B cell (primary cell): ENCODE measurements around the gene SIGLEC14. TPM values are rescaled to one million over a fixed set of nuclear protein-coding genes. Genes with fewer than 3 reads are reported as not detected.

Experiments used
- ATAC-seq: fragments of 200-7000 bp; cut with Tn5 transposase; one replicate; pipeline ENCODE4 v1.10.0; 2021; ENCODE audit warnings: low read depth, mild to moderate bottlenecking, moderate number of reproducible peaks, moderate library complexity
- CTCF ChIA-PET: fragments of 350-600 bp; sonication (Branson Sonifier 250); formaldehyde crosslinking; loops from one replicate; lab custom pipeline; 2021; ENCODE audit warnings: antibody characterized with exemption, inconsistent platforms; lab: Charles Lee
- POLR2A ChIA-PET: fragments of 350-600 bp; sonication (Branson Sonifier 250); formaldehyde crosslinking; loops from one replicate; lab custom pipeline; 2021; ENCODE audit warnings: antibody characterized with exemption; lab: Charles Lee
- DNase-seq: peaks from one replicate; pipeline ENCODE4 v3.0.0; 2013
- H2AFZ ChIP-seq: 2 replicates; pipeline ENCODE4 v1.6.1; 2012; ENCODE audit warnings: mild to moderate bottlenecking, low read depth, low read length; ENCODE audit not compliant: insufficient read depth, poor library complexity, severe bottlenecking
- H3K27ac ChIP-seq, 2 donors: 1 replicate in 1 of 2; 2 replicates in 1 of 2; pipeline ENCODE4 v1.5.1; 2012 to 2013; ENCODE audit warnings: low read length in 2 of 2, mild to moderate bottlenecking in 2 of 2, moderate library complexity in 1 of 2
- H3K27me3 ChIP-seq, 4 experiments: fragments of 200-600 bp in 1 of 4; sonication (generic) in 1 of 4; replicated peaks in 1 of 4; 1 replicate in 2 of 4; 2 replicates in 2 of 4; pipeline versions ENCODE4 v1.6.1 to v1.7.0; 2013 to 2016; ENCODE audit warnings: low read length in 3 of 4, mild to moderate bottlenecking in 2 of 4, mixed read lengths in 1 of 4, moderate library complexity in 1 of 4; ENCODE audit not compliant: insufficient read depth in 4 of 4, control insufficient read depth in 3 of 4; ENCODE audit errors: control extremely low read depth in 1 of 4
- H3K36me3 ChIP-seq, 2 experiments: replicated peaks in 1 of 2; 1 replicate in 1 of 2; 2 replicates in 1 of 2; pipeline versions ENCODE4 v1.6.1 to v1.7.1; 2013; ENCODE audit warnings: low read length in 1 of 2; ENCODE audit not compliant: insufficient read depth in 2 of 2, control insufficient read depth in 1 of 2; ENCODE audit errors: control extremely low read depth in 1 of 2, extremely low read depth in 1 of 2
- H3K4me1 ChIP-seq, 2 donors: fragments of 200-600 bp in 1 of 2; sonication (generic) in 1 of 2; 1 replicate in 1 of 2; 2 replicates in 1 of 2; pipeline versions ENCODE4 v1.5.1 to v1.6.1; 2013 to 2017; ENCODE audit warnings: low read length in 2 of 2; ENCODE audit not compliant: control insufficient read depth in 2 of 2, insufficient read depth in 2 of 2
- H3K4me2 ChIP-seq: replicated peaks from 2 replicates; pipeline ENCODE3; 2012; ENCODE audit warnings: mild to moderate bottlenecking, low read depth, low read length; ENCODE audit not compliant: poor library complexity, severe bottlenecking
- H3K4me3 ChIP-seq, 5 experiments: fragments of 200-600 bp in 1 of 5; sonication (generic) in 1 of 5; 1 replicate in 3 of 5; 2 replicates in 2 of 5; pipeline versions ENCODE4 v1.5.1 to v1.7.0; 2011 to 2016; ENCODE audit warnings: low read length in 4 of 5, mild to moderate bottlenecking in 4 of 5, low read depth in 2 of 5, control low read depth in 1 of 5, moderate library complexity in 1 of 5; ENCODE audit not compliant: insufficient read depth in 1 of 5; ENCODE audit errors: control extremely low read depth in 1 of 5, extremely low read depth in 1 of 5
- H3K79me2 ChIP-seq: fragments of 200-600 bp; sonication (generic); one replicate; pipeline ENCODE4 v1.6.0; 2016; ENCODE audit warnings: low read length; ENCODE audit not compliant: control insufficient read depth, insufficient read depth
- H3K9ac ChIP-seq: fragments of 200-600 bp; sonication (generic); 2 replicates; pipeline ENCODE4 v1.6.1; 2017; ENCODE audit warnings: mild to moderate bottlenecking, low read length, moderate library complexity
- H3K9me3 ChIP-seq, 3 donors: one replicate each; pipeline versions ENCODE4 v1.6.1 to v1.7.1; 2013; ENCODE audit warnings: low read length in 2 of 3; ENCODE audit not compliant: control insufficient read depth in 2 of 3, insufficient read depth in 1 of 3; ENCODE audit errors: control extremely low read depth in 1 of 3
- H4K20me1 ChIP-seq: 2 replicates; pipeline ENCODE4 v1.6.0; 2012; ENCODE audit warnings: mild to moderate bottlenecking, low read length; ENCODE audit not compliant: insufficient read depth, control insufficient read depth, poor library complexity, severe bottlenecking
- H3K27ac Mint-ChIP-seq: one replicate; pipeline ENCODE4 v1.8.0; 2021; ENCODE audit warnings: mixed read lengths
- H3K27me3 Mint-ChIP-seq: one replicate; pipeline ENCODE4 v1.8.0; 2021; ENCODE audit warnings: mixed read lengths
- H3K4me1 Mint-ChIP-seq: one replicate; pipeline ENCODE4 v1.8.0; 2021; ENCODE audit warnings: mixed read lengths
- H3K4me3 Mint-ChIP-seq: one replicate; pipeline ENCODE4 v1.8.0; 2021; ENCODE audit warnings: mixed read lengths
- H3K9me3 Mint-ChIP-seq: one replicate; pipeline ENCODE4 v1.8.0; 2022; ENCODE audit warnings: mixed read lengths; ENCODE audit not compliant: insufficient read depth
- CTCF ChIP-seq: fragments of 200-600 bp; IDR thresholded peaks from one replicate; pipeline ENCODE4 v1.8.0; 2022; ENCODE audit warnings: antibody characterized with exemption, mild to moderate bottlenecking
- EZH2 ChIP-seq: IDR thresholded peaks from 2 replicates; pipeline ENCODE4 v1.6.1; 2012; ENCODE audit warnings: borderline replicate concordance, low read depth, mild to moderate bottlenecking, moderate library complexity, low read length; ENCODE audit not compliant: insufficient read depth, poor library complexity, severe bottlenecking
- WGBS: methylation state at CpG from one replicate; pipeline ENCODE4 v1.1.5; 2013; ENCODE audit warnings: missing lambda C conversion rate; ENCODE audit not compliant: insufficient coverage; 5-methylcytosine and 5-hydroxymethylcytosine counted together
- intact Hi-C: fragments of 100-400 bp; cut with micrococcal nuclease; formaldehyde crosslinking; loops from one replicate; pipeline ENCODE4 v1.10.0; 2022
- polyA plus RNA-seq: library from polyadenylated mRNA; depleted of rRNA; stranded (reverse); fragments of >200 nt; gene quantifications from 2 replicates; pipeline ENCODE4 v1.2.3, GENCODE V29; 2012
- total RNA-seq, 2 donors: library from RNA; stranded (reverse); fragments of 120-200 nt in 1 of 2; gene quantifications; 1 replicate in 1 of 2; 2 replicates in 1 of 2; pipeline versions ENCODE4 v1.2.3 to v1.2.4, GENCODE V29; 2013 to 2022

The SIGLEC14 gene
- total and polyA plus RNA-seq, 2 donors (not counting 1 experiment from before 2014, with no cell fraction given): 11.2 to 30.0 TPM

- no peaks in the 10 kb centered on the region for H3K9me3 ChIP-seq
- peaks cover 0 to 49% of the 10 kb centered on the region in 2 experiments for H3K36me3 ChIP-seq
- peaks cover 24 to 36% of the 10 kb centered on the region in 2 donors for H3K4me1 ChIP-seq
- H3K4me3 ChIP-seq: peak overlapping the region in 1 of 5 experiments; percentile 4
- no peak overlapping the region for H3K27ac ChIP-seq
- intact Hi-C loops: no loop called here
- H3K27me3 Mint-ChIP-seq: no peaks in the 10 kb centered on the region
- H3K9ac ChIP-seq: no peak overlapping the region
- no peaks in the 10 kb centered on the region for H3K9me3 Mint-ChIP-seq
- ChIA-PET CTCF (interaction anchor here (0.7 to 2.0 kb wide), 3 partner anchors 30 to 112 kb away, joined by 3 to 6 read pairs (median 4); no protein-coding TSS in a partner anchor), POLR2A (no interaction called here)
- H3K79me2 ChIP-seq: peaks cover 19% of the 10 kb centered on the region
- no peak overlapping the region for H2AFZ ChIP-seq
- H3K4me2 ChIP-seq: peak overlapping the region; percentile 31
- ATAC-seq: no peak
- WGBS: 97% methylated on average over 9 of the region's 16 CpGs
- H3K27me3 ChIP-seq: no peaks in the 10 kb centered on the region
- peaks cover 5% of the 10 kb centered on the region for H4K20me1 ChIP-seq
- peak overlapping the region; percentile 72 for H3K4me3 Mint-ChIP-seq
- H3K27ac Mint-ChIP-seq: peak overlapping the region; percentile 74
- TF ChIP-seq EZH2 (no peak), CTCF (no peak)
- no peak for DNase-seq
- peaks cover 30% of the 10 kb centered on the region for H3K4me1 Mint-ChIP-seq
Measured at GRCh38 chr19:51627491-51628138, 19.0 kb downstream of the SIGLEC14 start.

- H3K4me3 Mint-ChIP-seq: peak overlapping the region; percentile 2
- no peak overlapping the region for H3K9ac ChIP-seq
Measured at GRCh38 chr19:51626675-51627074, 19.9 kb downstream of the SIGLEC14 start.

More at GRCh38 chr19:51626675-51627074, 19.9 kb downstream of the SIGLEC14 start:
- peak overlapping the region; percentile 68 for H3K27ac Mint-ChIP-seq
- no peaks in the 10 kb centered on the region for H3K27me3 Mint-ChIP-seq
- H3K9me3 ChIP-seq: no peaks in the 10 kb centered on the region
- H2AFZ ChIP-seq: no peak overlapping the region
- POLR2A ChIA-PET: no interaction called here
- CTCF ChIA-PET: interaction anchor here (0.8 to 2.1 kb wide), 4 partner anchors 22 to 35 kb away, joined by 3 to 6 read pairs (median 4); no protein-coding TSS in a partner anchor
- no peak for TF ChIP-seq CTCF
- no peak for TF ChIP-seq EZH2
- H3K4me3 ChIP-seq: peak overlapping the region in 1 of 5 experiments; percentile 8
- peaks cover 31% of the 10 kb centered on the region for H3K4me1 Mint-ChIP-seq
- H3K4me2 ChIP-seq: no peak overlapping the region
- intact Hi-C loops: no loop called here
- peaks cover 19% of the 10 kb centered on the region for H3K79me2 ChIP-seq
- peaks cover 5% of the 10 kb centered on the region for H4K20me1 ChIP-seq
- ATAC-seq: no peak
- WGBS: no CpG with 5 or more reads among the region's 2 CpGs
- H3K27me3 ChIP-seq: no peaks in the 10 kb centered on the region
- DNase-seq: no peak
- H3K36me3 ChIP-seq: peaks cover 0 to 51% of the 10 kb centered on the region in 2 experiments
- no peaks in the 10 kb centered on the region for H3K9me3 Mint-ChIP-seq
- H3K4me1 ChIP-seq: peaks cover 25 to 36% of the 10 kb centered on the region in 2 donors
- no peak overlapping the region for H3K27ac ChIP-seq
